Psoas muscle (tissue), 8 donors: ENCODE data around the gene CENPP. TPM values are rescaled to one million over a fixed set of nuclear protein-coding genes. Genes with fewer than 3 reads are reported as not detected.

ENCODE experiments used
- ATAC-seq, 4 donors: fragments of 200-7000 bp; cut with Tn5 transposase; one replicate each; pipeline ENCODE4 v1.9.1; 2020; ENCODE audit warnings: moderate library complexity in 3 of 4, mild to moderate bottlenecking in 2 of 4
- DNase-seq, 2 donors: peaks; one replicate each; pipeline ENCODE4 v3.0.0-alpha.2; 2020
- H3K27ac ChIP-seq: fragments of 200-600 bp; one replicate; pipeline ENCODE4 v1.8.0; 2022
- H3K27me3 ChIP-seq, 3 donors: fragments of 200-600 bp in 1 of 3; one replicate each; pipeline versions ENCODE4 v1.6.1 to v1.8.0; 2013 to 2022; ENCODE audit warnings: low read length in 2 of 3, mild to moderate bottlenecking in 2 of 3, moderate library complexity in 1 of 3; ENCODE audit not compliant: insufficient read depth in 3 of 3
- H3K36me3 ChIP-seq, 2 donors: fragments of 200-600 bp in 1 of 2; one replicate each; pipeline versions ENCODE4 v1.6.1 to v1.8.0; 2013 to 2022; ENCODE audit warnings: low read depth in 1 of 2, mild to moderate bottlenecking in 1 of 2, moderate library complexity in 1 of 2; ENCODE audit not compliant: insufficient read depth in 1 of 2
- H3K4me1 ChIP-seq: fragments of 200-600 bp; one replicate; pipeline ENCODE4 v1.8.0; 2022
- H3K4me3 ChIP-seq: fragments of 200-600 bp; one replicate; pipeline ENCODE4 v1.8.0; 2022; ENCODE audit warnings: mild to moderate bottlenecking
- H3K9me3 ChIP-seq: fragments of 200-600 bp; one replicate; pipeline ENCODE4 v1.8.0; 2022
- CTCF ChIP-seq: fragments of 200-600 bp; IDR thresholded peaks from one replicate; pipeline ENCODE4 v1.8.0; 2022; ENCODE audit warnings: antibody characterized with exemption
- WGBS, 3 donors: extraction: QIAGEN DNeasy Blood & Tissue Kit; methylation state at CpG; one replicate each; pipeline versions ENCODE4 v1.1.6 to v1.1.7; 2013; 5-methylcytosine and 5-hydroxymethylcytosine counted together
- intact Hi-C, 2 donors: fragments of 100-400 bp; cut with DNase I; formaldehyde crosslinking; loops; one replicate each; pipeline versions ENCODE4 v1.11.0 to v1.14.2; 2022
- polyA plus RNA-seq, 3 donors: library from polyadenylated mRNA; stranded (reverse); fragments of 200-250 nt; gene quantifications; one replicate each; pipeline ENCODE4 v1.2.3, GENCODE V29; 2013
- total RNA-seq, 4 donors: library from RNA; stranded (reverse); fragmentation: NEBNext Ultra II Directional in 2 of 4; extraction: Animal tissue kit (Norgen Biotek cat#: 25700) in 2 of 4; gene quantifications; one replicate each; pipeline versions ENCODE4 v1.2.1 to v1.2.4, GENCODE V29; 2021 to 2023
- donor health status: healthy with polysubstance abuse.
- donor health status: DM: no; HTN: no; CAD: no; lungs with moderate emphysema.
- donor health status: Bipolar disorder and iron deficiency.
- donor health status: healthy.
- donor health status: DM: yes; HTN: yes; CAD: no.
- donor health status: DM: no; HTN: no; CAD: no.
- donor health status: DM: no; HTN: no; CAD: no.
- donor health status: DM: yes; HTN: yes; CAD: no.

Gene CENPP
- total and polyA plus RNA-seq, 7 donors: 1.8 to 15.7 (median 6.4) TPM

- Histone ChIP-seq H3K27me3 (no peaks in the 10 kb centered on the region), H3K27ac (no peak overlapping the region), H3K4me1 (peaks cover 23% of the 10 kb centered on the region), H3K36me3 (peaks cover 0 to 14% of the 10 kb centered on the region in 2 donors), H3K9me3 (no peaks in the 10 kb centered on the region), H3K4me3 (no peak overlapping the region)
- ATAC-seq (no peak), DNase-seq (peak in 1 of 2 donors; percentile 37)
- 89 to 93% (median 92%) methylated on average over 6 of the region's 6 CpGs for WGBS, 3 donors
- no peak for TF ChIP-seq CTCF
- intact Hi-C loops: no loop called here
Measured at GRCh38 chr9:92666236-92666635, 340.5 kb downstream of the CENPP start.

- Histone ChIP-seq H3K36me3 (peaks cover 0 to 14% of the 10 kb centered on the region in 2 donors), H3K27ac (no peak overlapping the region), H3K9me3 (no peaks in the 10 kb centered on the region), H3K4me3 (no peak overlapping the region), H3K27me3 (no peaks in the 10 kb centered on the region), H3K4me1 (peaks cover 27% of the 10 kb centered on the region)
- DNase-seq (peak in 1 of 2 donors; percentile 17), ATAC-seq (no peak)
- WGBS, 3 donors: 84 to 95% (median 86%) methylated on average over 8 of the region's 8 CpGs
- intact Hi-C loops: no loop called here
- TF ChIP-seq CTCF: no peak
Measured at GRCh38 chr9:92666912-92667532, 341.3 kb downstream of the CENPP start.

- ATAC-seq (peak in 1 of 4 donors; percentile 29), DNase-seq (peak; percentile 46 to 61)
- Histone ChIP-seq H3K27ac (peak overlapping the region; percentile 97), H3K4me1 (peaks cover 27% of the 10 kb centered on the region), H3K9me3 (no peaks in the 10 kb centered on the region), H3K4me3 (peak overlapping the region; percentile 99), H3K36me3 (peaks cover 0 to 14% of the 10 kb centered on the region in 2 donors), H3K27me3 (no peaks in the 10 kb centered on the region)
- intact Hi-C loops: no loop called here
- 15 to 17% (median 16%) methylated on average over 14 of the region's 14 CpGs for WGBS, 3 donors
- no peak for TF ChIP-seq CTCF
Measured at GRCh38 chr9:92668746-92669526, 343.2 kb downstream of the CENPP start.

- WGBS, 3 donors: 0 to 1% (median 0%) methylated on average over 22 to 29 of the region's 29 CpGs
- Histone ChIP-seq H3K27ac (peak overlapping the region; percentile 97), H3K4me1 (peaks cover 27% of the 10 kb centered on the region), H3K9me3 (no peaks in the 10 kb centered on the region), H3K36me3 (peaks cover 0 to 14% of the 10 kb centered on the region in 2 donors), H3K4me3 (peak overlapping the region; percentile 99), H3K27me3 (no peaks in the 10 kb centered on the region)
- DNase-seq (peak in 1 of 2 donors; percentile 35), ATAC-seq (peak; percentile 11 to 33 (median 24))
- intact Hi-C loops: no loop called here
- no peak for TF ChIP-seq CTCF
Measured at GRCh38 chr9:92669527-92669889, 343.8 kb downstream of the CENPP start.

Other genes starting within 250 kb of the CENPP start
- 10 to 100 TPM; 13.5 to 22.6 (median 19.5) TPM for gene SPTLC1, start 210.5 kb upstream of the CENPP start, total RNA-seq
- gene SPTLC1, start 210.5 kb upstream of the CENPP start, polyA plus RNA-seq: 10 to 100 TPM; 12.2 to 29.8 (median 26.3) TPM
- 100 to 1,000 TPM in 2 of 4 donors, 10 to 100 TPM in 2; 93.3 to 166 (median 102) TPM for gene IARS1, start 32.3 kb upstream of the CENPP start, total RNA-seq
- 100 to 1,000 TPM in 1 of 3 donors, 10 to 100 TPM in 2; 45.6 to 183 (median 90.9) TPM for gene IARS1, start 32.3 kb upstream of the CENPP start, polyA plus RNA-seq
- gene NOL8, start 603 bp upstream of the CENPP start, total RNA-seq: 10 to 100 TPM; 14.5 to 29.4 (median 20.1) TPM
- gene NOL8, start 603 bp upstream of the CENPP start, polyA plus RNA-seq: 10 to 100 TPM; 11.2 to 21.1 (median 11.7) TPM
- 1 to 10 TPM in 2 of 4 donors, under 1 TPM in 2; 0.64 to 7.4 (median 1.9) TPM for gene OGN, start 78.6 kb downstream of the CENPP start, total RNA-seq
- gene OGN, start 78.6 kb downstream of the CENPP start, polyA plus RNA-seq: 1 to 10 TPM in 1 of 3 donors, under 1 TPM in 2; 0.65 to 1.1 (median 0.76) TPM
- gene OMD, start 98.5 kb downstream of the CENPP start, total RNA-seq: 1 to 10 TPM in 1 of 4 donors, under 1 TPM in 3; 0.12 to 1.7 (median 0.73) TPM
- under 1 TPM; 0.45 to 0.98 (median 0.68) TPM for gene OMD, start 98.5 kb downstream of the CENPP start, polyA plus RNA-seq
- 1 to 10 TPM in 3 of 4 donors, under 1 TPM in 1; 0.52 to 5.7 (median 1.4) TPM for gene ASPN, start 156.6 kb downstream of the CENPP start, total RNA-seq
- gene ASPN, start 156.6 kb downstream of the CENPP start, polyA plus RNA-seq: 1 to 10 TPM in 2 of 3 donors, under 1 TPM in 1; 0.82 to 1.2 (median 1.2) TPM
- gene ECM2, start 210.0 kb downstream of the CENPP start, total RNA-seq: 1 to 10 TPM; 1.9 to 7.8 (median 3.2) TPM
- gene ECM2, start 210.0 kb downstream of the CENPP start, polyA plus RNA-seq: 1 to 10 TPM; 1.2 to 2.7 (median 1.4) TPM